GM12873 (cell line): ENCODE results near the gene VIT.

ENCODE experiments used
- CTCF ChIP-seq: IDR thresholded peaks from 2 replicates; pipeline ENCODE4 v1.5.1; 2012; ENCODE audit warnings: low read depth, mild to moderate bottlenecking, moderate library complexity, low read length, control low read depth; ENCODE audit not compliant: insufficient read depth; ENCODE audit errors: missing control alignments

The VIT gene

GRCh38 chr2:36781907-36782720 lies 85.6 kb downstream of the VIT start:
- no peak for TF ChIP-seq CTCF

- no peak for TF ChIP-seq CTCF
Measured at GRCh38 chr2:36783246-36783645, 86.7 kb downstream of the VIT start.

- peak; percentile 96 for TF ChIP-seq CTCF
Measured at GRCh38 chr2:36785179-36785795, 88.8 kb downstream of the VIT start.

GRCh38 chr2:36789181-36789804 lies 92.8 kb downstream of the VIT start:
- TF ChIP-seq CTCF, result no peak

GRCh38 chr2:36792951-36793350 lies 96.4 kb downstream of the VIT start:
- no peak for TF ChIP-seq CTCF

- no peak for TF ChIP-seq CTCF
Measured at GRCh38 chr2:36797324-36798070, 101.0 kb downstream of the VIT start.

GRCh38 chr2:36798724-36799123 lies 102.2 kb downstream of the VIT start:
- no peak for TF ChIP-seq CTCF
